SK-N-SH (cell line): Measurements from ENCODE around the gene TNRC6A. TPM values are rescaled to one million over a fixed set of nuclear protein-coding genes. Genes with fewer than 3 reads are reported as not detected.

ENCODE experiments used
- CTCF ChIA-PET: fragments of 300-600, 350-600 bp; formaldehyde crosslinking; extraction: SDS; loops from one replicate; lab custom pipeline; 2021; lab: Yijun Ruan, JAX
- POLR2A ChIA-PET: fragments of 350-600 bp; sonication (Branson Sonifier 250); formaldehyde crosslinking; extraction: SDS; loops from one replicate; lab custom pipeline; 2020; ENCODE audit warnings: antibody characterized with exemption, inconsistent platforms; lab: Yijun Ruan, JAX
- DNase-seq: peaks from one replicate; pipeline ENCODE4 v3.0.0; 2012
- H2AFZ ChIP-seq: fragments of 200-600 bp; sonication (generic); 2 replicates; pipeline ENCODE4 v1.8.1; 2016; ENCODE audit warnings: antibody characterized with exemption, mild to moderate bottlenecking, low read depth
- H3F3A ChIP-seq: fragments of 200-600 bp; sonication (generic); replicated peaks from 2 replicates; pipeline ENCODE3; 2016; ENCODE audit warnings: antibody characterized with exemption, mild to moderate bottlenecking; ENCODE audit not compliant: insufficient read depth
- H3K27ac ChIP-seq, 2 experiments: fragments of 200-500 bp in 1 of 2; fragments of 200-600 bp in 1 of 2; sonication (Bioruptor generic) in 1 of 2; sonication (generic), shearing (Covaris generic) in 1 of 2; 2 replicates each; pipeline versions ENCODE4 v1.5.1 to v1.6.1; 2014 to 2016; ENCODE audit warnings: low read depth in 2 of 2, inconsistent platforms in 1 of 2, low read length in 1 of 2, mild to moderate bottlenecking in 1 of 2, mixed read lengths in 1 of 2
- H3K27me3 ChIP-seq: fragments of 200-600 bp; sonication (generic), shearing (Covaris generic); 2 replicates; pipeline ENCODE4 v1.6.1; 2016; ENCODE audit warnings: mixed run types; ENCODE audit not compliant: insufficient read depth
- H3K36me3 ChIP-seq, 2 experiments: fragments of 200-500 bp in 1 of 2; fragments of 200-600 bp in 1 of 2; sonication (Bioruptor generic) in 1 of 2; sonication (generic) in 1 of 2; replicated peaks in 1 of 2; 2 replicates each; pipeline versions ENCODE3 to v1.5.1; 2014 to 2016; ENCODE audit warnings: low read length in 1 of 2, mild to moderate bottlenecking in 1 of 2; ENCODE audit not compliant: insufficient read depth in 2 of 2, control insufficient read depth in 1 of 2
- H3K4me1 ChIP-seq, 2 experiments: fragments of 200-500 bp in 1 of 2; fragments of 200-600 bp in 1 of 2; sonication (Bioruptor generic) in 1 of 2; sonication (generic), shearing (Covaris generic) in 1 of 2; 2 replicates each; pipeline versions ENCODE4 v1.5.1 to v1.6.1; 2014 to 2016; ENCODE audit warnings: low read depth in 1 of 2, low read length in 1 of 2, mixed run types in 1 of 2; ENCODE audit not compliant: insufficient read depth in 2 of 2, control insufficient read depth in 1 of 2
- H3K4me2 ChIP-seq: fragments of 200-600 bp; sonication (generic), shearing (Covaris generic); 2 replicates; pipeline ENCODE4 v1.6.1; 2017; ENCODE audit warnings: mixed run types
- H3K4me3 ChIP-seq, 2 experiments: fragments of 200-500 bp in 1 of 2; fragments of 200-600 bp in 1 of 2; sonication (Bioruptor generic) in 1 of 2; sonication (generic), shearing (Covaris generic) in 1 of 2; 2 replicates each; pipeline versions ENCODE4 v1.5.1 to v1.8.1; 2014 to 2016; ENCODE audit warnings: low read depth in 2 of 2, inconsistent platforms in 1 of 2, low read length in 1 of 2, mild to moderate bottlenecking in 1 of 2, mixed read lengths in 1 of 2, moderate library complexity in 1 of 2
- H3K79me2 ChIP-seq: fragments of 200-600 bp; sonication (generic); 2 replicates; pipeline ENCODE4 v1.8.1; 2017; ENCODE audit warnings: mild to moderate bottlenecking; ENCODE audit not compliant: insufficient read depth
- H3K9ac ChIP-seq: fragments of 200-600 bp; sonication (generic); 2 replicates; pipeline ENCODE4 v1.6.1; 2017; ENCODE audit warnings: mixed run types
- H3K9me2 ChIP-seq: fragments of 200-600 bp; sonication (generic); 2 replicates; pipeline ENCODE4 v1.6.1; 2017; ENCODE audit warnings: mixed run types
- H3K9me3 ChIP-seq: fragments of 200-600 bp; sonication (generic); 2 replicates; pipeline ENCODE4 v1.6.1; 2017; ENCODE audit warnings: mixed run types, mild to moderate bottlenecking, moderate library complexity
- H4K20me1 ChIP-seq: fragments of 200-600 bp; sonication (generic); 2 replicates; pipeline ENCODE4 v1.6.1; 2017; ENCODE audit warnings: mild to moderate bottlenecking, mixed run types; ENCODE audit not compliant: insufficient read depth
- CTCF ChIP-seq: fragments of 200-600 bp; sonication (generic); IDR thresholded peaks from 2 replicates; pipeline ENCODE4 v1.6.1; 2017; ENCODE audit warnings: antibody characterized with exemption, mild to moderate bottlenecking, moderate library complexity
- ELF1 ChIP-seq: IDR thresholded peaks from 2 replicates; pipeline ENCODE4 v1.4.0; 2012
- EP300 ChIP-seq, 2 experiments: IDR thresholded peaks; 2 replicates each; pipeline versions ENCODE4 v1.4.0 to v1.6.1; 2012; ENCODE audit warnings: borderline replicate concordance in 1 of 2, low read depth in 1 of 2, low read length in 1 of 2
- EZH2phosphoT487 ChIP-seq: fragments of 200-600 bp; sonication (generic); IDR thresholded peaks from 2 replicates; pipeline ENCODE4 v1.6.1; 2017; ENCODE audit warnings: low read depth, mixed run types, mild to moderate bottlenecking, antibody characterized with exemption, moderate library complexity, borderline replicate concordance
- FOSL2 ChIP-seq: IDR thresholded peaks from 2 replicates; pipeline ENCODE4 v1.4.0; 2012; ENCODE audit warnings: low read depth, mild to moderate bottlenecking, moderate library complexity, borderline replicate concordance
- FOXJ3 ChIP-seq: sonication (generic); formaldehyde crosslinking; IDR thresholded peaks from 2 replicates; pipeline ENCODE4 v1.5.1; 2020; ENCODE audit warnings: mild to moderate bottlenecking, missing genetic modification reagents
- GABPA ChIP-seq: IDR thresholded peaks from 2 replicates; pipeline ENCODE4 v1.4.0; 2012; ENCODE audit warnings: low read depth, mild to moderate bottlenecking
- IRF3 ChIP-seq: fragments of 150-350 bp; IDR thresholded peaks from 2 replicates; pipeline ENCODE4 v1.6.1; 2016; ENCODE audit warnings: mild to moderate bottlenecking, low read depth, low read length
- JUND ChIP-seq: IDR thresholded peaks from 2 replicates; pipeline ENCODE4 v1.4.0; 2012
- MAX ChIP-seq: IDR thresholded peaks from 2 replicates; pipeline ENCODE4 v1.4.0; 2012; ENCODE audit warnings: low read depth
- MXI1 ChIP-seq: IDR thresholded peaks from 2 replicates; pipeline ENCODE4 v1.6.1; 2012; ENCODE audit warnings: mild to moderate bottlenecking, low read depth, low read length, improper control_type of control experiment
- NRF1 ChIP-seq: IDR thresholded peaks from 2 replicates; pipeline ENCODE4 v1.6.1; 2012; ENCODE audit warnings: low read depth, mild to moderate bottlenecking, low read length
- PBX3 ChIP-seq: IDR thresholded peaks from 2 replicates; pipeline ENCODE4; 2012
- RAD21 ChIP-seq: IDR thresholded peaks from 2 replicates; pipeline ENCODE4 v1.6.1; 2012; ENCODE audit warnings: mild to moderate bottlenecking, low read length
- RCOR1 ChIP-seq: fragments of 150-350 bp; IDR thresholded peaks from 2 replicates; pipeline ENCODE4 v1.6.1; 2017; ENCODE audit warnings: antibody characterized with exemption, low read length
- REST ChIP-seq: IDR thresholded peaks from 2 replicates; pipeline ENCODE4 v1.6.1; 2012; ENCODE audit warnings: mild to moderate bottlenecking, low read depth, low read length, moderate library complexity
- SIN3A ChIP-seq: IDR thresholded peaks from 2 replicates; pipeline ENCODE4 v1.6.1; 2012; ENCODE audit warnings: low read depth, mild to moderate bottlenecking, low read length, moderate library complexity, borderline replicate concordance
- SMC3 ChIP-seq: IDR thresholded peaks from 2 replicates; pipeline ENCODE4 v1.6.1; 2012; ENCODE audit warnings: low read depth, low read length, improper control_type of control experiment
- USF1 ChIP-seq: IDR thresholded peaks from 2 replicates; pipeline ENCODE4 v1.4.0; 2012; ENCODE audit warnings: low read depth, borderline replicate concordance
- YY1 ChIP-seq: IDR thresholded peaks from 2 replicates; pipeline ENCODE4 v1.4.0; 2012; ENCODE audit warnings: low read depth, mild to moderate bottlenecking
- ZBTB33 ChIP-seq: IDR thresholded peaks from 2 replicates; pipeline ENCODE4 v1.4.0; 2012; ENCODE audit warnings: low read depth, borderline replicate concordance
- WGBS: methylation state at CpG from one replicate; pipeline ENCODE4 v1.1.6; 2017; ENCODE audit warnings: low lambda C conversion rate; 5-methylcytosine and 5-hydroxymethylcytosine counted together
- polyA plus RNA-seq, 3 experiments: library from polyadenylated mRNA; depleted of rRNA; stranded (reverse); fragments of >200 nt; gene quantifications; 2 replicates each; pipeline ENCODE4 v1.2.3, GENCODE V29; 2012

The TNRC6A gene
- polyA plus RNA-seq, 1 of the 3 experiments (the other 2 are of a cell fraction): 32.5 TPM

GRCh38 chr16:24764916-24765315, 35.5 kb downstream of the TNRC6A start (continued):
- TF ChIP-seq IRF3: no peak
- no peak for TF ChIP-seq MXI1
- no peak for TF ChIP-seq GABPA
- no peak for TF ChIP-seq USF1
- no peak for TF ChIP-seq NRF1

- peaks cover 10% of the 10 kb centered on the region; the same call in 1 of the 2 replicates for H4K20me1 ChIP-seq
- TF ChIP-seq CTCF (no peak), FOXJ3 (CRISPR knock-in tag) (no peak), PBX3 (no peak), ZBTB33 (no peak), MAX (no peak), YY1 (no peak), JUND (no peak), FOSL2 (no peak), NRF1 (no peak), ELF1 (no peak), EZH2phosphoT487 (no peak), SMC3 (no peak), SIN3A (no peak), RCOR1 (no peak), REST (no peak), RAD21 (no peak), EP300 (IDR thresholded peaks at IDR 0.05; ENCODE audit: borderline replicate concordance in 1 of 2, low read depth in 1 of 2, low read length in 1 of 2) (no peak)
- no peak overlapping the region for H3K27ac ChIP-seq
- peaks cover 50 to 56% of the 10 kb centered on the region in 2 experiments for H3K36me3 ChIP-seq
- H3K4me2 ChIP-seq: no peak overlapping the region
- no peaks in the 10 kb centered on the region for H3K27me3 ChIP-seq
- no peaks in the 10 kb centered on the region for H3K9me2 ChIP-seq
- ChIA-PET POLR2A (no interaction called here), CTCF (no interaction called here)
- no peak for DNase-seq
- peaks cover 87% of the 10 kb centered on the region for H3K79me2 ChIP-seq
- H3F3A ChIP-seq: peaks cover 8% of the 10 kb centered on the region
- no peaks in the 10 kb centered on the region; a peak in 1 of 4 replicates for H3K4me1 ChIP-seq
- H3K4me3 ChIP-seq: no peak overlapping the region
- 98% methylated on average over 3 of the region's 3 CpGs for WGBS
- H2AFZ ChIP-seq: no peak overlapping the region
- H3K9me3 ChIP-seq: no peaks in the 10 kb centered on the region
- no peak overlapping the region for H3K9ac ChIP-seq
These were observed 36.6 kb downstream of the TNRC6A start for GRCh38 chr16:24766057-24766456.
